ENCODE measurements around the gene ARHGEF7.
A peak's percentile ranks its signal among the peaks of the same experiment; 100 is the strongest.

ARHGEF7 gene

DNA sequence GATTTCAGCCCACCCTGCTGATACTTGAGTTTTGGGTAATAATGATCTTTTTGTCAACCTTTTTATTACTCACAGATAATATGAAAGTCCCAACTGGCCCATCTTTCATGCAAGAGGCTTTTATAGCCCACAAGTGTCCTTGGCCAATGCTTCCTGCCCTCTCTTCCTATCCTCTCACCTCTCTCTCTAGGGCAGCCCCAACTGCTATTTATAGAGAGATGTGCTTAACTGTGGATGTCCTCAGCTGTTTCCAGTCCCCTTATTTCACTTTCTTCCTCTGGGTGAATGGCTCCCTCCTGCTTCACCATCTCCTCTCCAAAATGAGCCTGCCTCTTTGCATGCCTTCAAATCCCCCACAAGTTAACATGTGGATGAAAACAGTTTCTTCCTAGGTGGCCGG is 27.4 kb downstream of the ARHGEF7 start:
- DNase-seq (ENCODE audit: low read depth): no peak
- TF ChIP-seq, protein P1, sequence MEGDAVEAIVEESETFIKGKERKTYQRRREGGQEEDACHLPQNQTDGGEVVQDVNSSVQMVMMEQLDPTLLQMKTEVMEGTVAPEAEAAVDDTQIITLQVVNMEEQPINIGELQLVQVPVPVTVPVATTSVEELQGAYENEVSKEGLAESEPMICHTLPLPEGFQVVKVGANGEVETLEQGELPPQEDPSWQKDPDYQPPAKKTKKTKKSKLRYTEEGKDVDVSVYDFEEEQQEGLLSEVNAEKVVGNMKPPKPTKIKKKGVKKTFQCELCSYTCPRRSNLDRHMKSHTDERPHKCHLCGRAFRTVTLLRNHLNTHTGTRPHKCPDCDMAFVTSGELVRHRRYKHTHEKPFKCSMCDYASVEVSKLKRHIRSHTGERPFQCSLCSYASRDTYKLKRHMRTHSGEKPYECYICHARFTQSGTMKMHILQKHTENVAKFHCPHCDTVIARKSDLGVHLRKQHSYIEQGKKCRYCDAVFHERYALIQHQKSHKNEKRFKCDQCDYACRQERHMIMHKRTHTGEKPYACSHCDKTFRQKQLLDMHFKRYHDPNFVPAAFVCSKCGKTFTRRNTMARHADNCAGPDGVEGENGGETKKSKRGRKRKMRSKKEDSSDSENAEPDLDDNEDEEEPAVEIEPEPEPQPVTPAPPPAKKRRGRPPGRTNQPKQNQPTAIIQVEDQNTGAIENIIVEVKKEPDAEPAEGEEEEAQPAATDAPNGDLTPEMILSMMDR (conservative IDR thresholded peaks at IDR 0.05; ENCODE audit: control insufficient read depth, insufficient read depth, low read depth, low read length): no peak
- no peak overlapping the region for H3K4me3 ChIP-seq (ENCODE audit: control insufficient read depth, low read depth, low read length)

DNA sequence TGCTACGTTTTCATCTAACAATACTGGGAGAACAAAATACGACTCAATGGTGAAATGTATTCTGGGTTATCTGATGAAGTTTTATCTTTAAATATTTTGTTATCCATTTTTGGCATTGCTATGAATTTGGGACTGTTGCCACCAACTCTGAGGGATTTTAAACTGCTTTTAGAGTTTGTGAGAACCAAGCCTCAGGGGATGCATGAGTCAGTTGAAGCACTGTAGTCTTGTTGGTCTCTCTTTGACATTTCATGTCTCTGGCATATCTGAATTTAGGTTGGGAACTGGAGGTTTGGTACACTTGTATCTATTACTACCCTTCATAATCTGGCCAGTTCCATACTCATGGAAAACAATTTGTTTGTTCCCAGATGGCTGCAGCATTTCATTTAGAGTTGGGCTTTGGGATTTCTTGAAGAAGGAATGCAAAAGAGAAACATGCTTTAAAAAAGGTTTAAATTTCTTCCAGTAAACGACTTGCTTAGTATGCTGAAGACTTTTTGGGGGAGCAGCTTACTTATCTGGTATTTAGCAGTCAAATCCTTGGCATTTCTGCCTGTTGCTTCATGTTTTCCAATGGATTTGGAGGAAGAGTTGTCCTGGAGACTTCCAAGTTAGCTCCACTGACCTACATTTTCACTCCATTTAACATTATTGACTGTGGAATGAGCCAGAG is 28.9 kb downstream of the ARHGEF7 start:
- DNase-seq (ENCODE audit: low read depth): peak; percentile 16
- H3K4me3 ChIP-seq (ENCODE audit: control insufficient read depth, low read depth, low read length): no peak overlapping the region
- TF ChIP-seq, protein P1 (conservative IDR thresholded peaks at IDR 0.05; ENCODE audit: control insufficient read depth, insufficient read depth, low read depth, low read length): no peak

DNA sequence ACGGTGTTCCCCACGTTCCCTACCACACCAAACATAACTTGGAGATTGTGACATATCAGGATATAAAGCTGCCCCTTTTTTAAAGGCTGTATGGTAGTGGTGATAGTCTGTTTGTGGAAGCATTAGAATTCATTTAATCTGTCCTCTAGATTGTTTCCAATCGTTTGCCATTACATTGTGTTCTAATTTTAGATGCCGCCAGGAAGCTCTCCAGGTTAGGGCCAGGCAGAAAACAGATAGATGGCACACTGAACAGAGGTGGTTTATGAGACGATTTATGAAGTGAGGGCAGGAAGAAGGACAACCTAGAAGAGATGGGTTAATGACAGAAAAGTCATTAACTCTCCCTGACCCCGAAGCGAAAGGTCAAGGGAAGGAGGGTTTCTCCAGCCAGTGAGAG is 30.0 kb downstream of the ARHGEF7 start:
- no peak for DNase-seq (ENCODE audit: low read depth)
- no peak overlapping the region for H3K4me3 ChIP-seq (ENCODE audit: control insufficient read depth, low read depth, low read length)
- TF ChIP-seq, protein P1 (conservative IDR thresholded peaks at IDR 0.05; ENCODE audit: control insufficient read depth, insufficient read depth, low read depth, low read length): no peak

DNA sequence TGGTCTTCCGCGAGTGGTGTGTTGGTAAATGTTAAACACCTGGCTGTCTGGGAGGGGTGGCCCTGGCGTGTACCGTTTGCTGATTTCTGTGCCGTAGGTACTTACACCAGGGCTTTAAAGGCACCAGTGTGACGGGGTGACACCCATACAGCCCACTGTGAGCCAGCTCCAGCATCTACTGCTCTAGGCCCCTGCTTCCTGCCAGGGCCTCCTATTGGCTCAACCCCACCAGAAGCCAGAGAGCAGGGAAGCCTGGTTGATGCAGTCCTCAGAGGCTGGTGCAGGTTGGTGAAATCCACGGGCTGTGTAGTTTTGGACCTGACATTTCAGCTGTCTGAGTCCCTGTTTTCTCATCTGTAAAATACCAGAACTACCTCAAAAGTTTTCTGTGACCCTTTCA is 30.4 kb downstream of the ARHGEF7 start:
- H3K4me3 ChIP-seq (ENCODE audit: control insufficient read depth, low read depth, low read length): no peak overlapping the region
- no peak for DNase-seq (ENCODE audit: low read depth)
- TF ChIP-seq, protein P1 (conservative IDR thresholded peaks at IDR 0.05; ENCODE audit: control insufficient read depth, insufficient read depth, low read depth, low read length): no peak

DNA sequence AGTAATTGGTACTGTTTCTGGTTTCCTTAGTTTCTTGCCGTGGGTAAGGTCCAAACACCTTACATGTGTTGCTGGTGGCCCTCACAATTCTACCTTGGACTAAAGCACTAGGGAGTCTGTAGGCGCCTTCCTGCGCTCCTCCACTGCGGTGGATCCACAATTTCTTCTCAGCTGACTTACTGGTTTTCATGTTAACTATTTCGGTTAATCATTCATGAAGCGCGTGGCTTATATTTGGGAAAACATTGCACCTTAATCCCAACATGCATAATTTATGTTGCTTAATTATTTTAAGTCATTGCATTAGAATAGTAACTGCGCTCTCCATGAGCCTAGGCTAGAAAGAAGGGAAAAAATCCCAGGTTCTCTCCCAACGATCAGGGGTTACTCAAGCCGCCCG is 37.7 kb downstream of the ARHGEF7 start:
- TF ChIP-seq, protein P1 (conservative IDR thresholded peaks at IDR 0.05; ENCODE audit: control insufficient read depth, insufficient read depth, low read depth, low read length): no peak
- DNase-seq (ENCODE audit: low read depth): peak; percentile 24
- peak overlapping the region; percentile 82 for H3K4me3 ChIP-seq (ENCODE audit: control insufficient read depth, low read depth, low read length)

DNA sequence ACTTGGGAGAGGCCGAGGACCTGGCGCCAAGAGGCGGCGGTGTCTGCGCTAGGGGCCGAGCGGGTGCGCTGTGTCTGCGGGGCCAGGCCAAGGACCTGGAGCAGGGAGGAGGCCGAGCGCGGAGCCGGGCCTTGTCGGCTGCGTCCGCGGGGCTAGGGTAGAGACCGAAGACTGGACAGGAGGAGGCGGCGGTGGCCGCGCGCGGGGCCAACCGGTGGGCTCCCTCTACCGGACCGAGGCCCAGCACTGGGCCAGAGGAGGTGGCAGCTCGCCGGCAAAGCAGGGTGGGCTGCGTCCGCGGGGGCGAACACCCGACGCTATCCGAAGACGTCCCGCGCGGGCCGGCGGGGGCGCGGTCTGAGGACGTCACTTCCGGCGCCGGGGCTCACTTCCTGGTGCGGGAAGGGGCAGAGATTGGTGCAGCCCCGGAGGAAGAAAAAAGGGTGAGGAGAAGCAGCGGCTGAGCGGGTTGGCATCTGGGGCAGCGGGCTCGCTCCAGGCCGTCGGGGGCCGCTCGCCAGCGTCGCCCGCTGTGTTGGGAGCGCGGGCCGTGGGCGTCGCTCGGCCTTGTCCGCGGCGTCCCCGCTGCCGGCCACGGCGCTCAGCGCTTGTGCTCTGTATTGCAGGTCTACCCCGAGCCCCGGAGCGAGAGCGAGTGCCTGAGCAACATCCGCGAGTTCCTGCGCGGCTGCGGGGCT is 38.3 kb downstream of the ARHGEF7 start:
- H3K4me3 ChIP-seq (ENCODE audit: control insufficient read depth, low read depth, low read length): peak overlapping the region; percentile 82
- DNase-seq (ENCODE audit: low read depth): peak; percentile 86
- TF ChIP-seq, protein P1 (conservative IDR thresholded peaks at IDR 0.05; ENCODE audit: control insufficient read depth, insufficient read depth, low read depth, low read length): peak; percentile 3
